Dermis blood vessel endothelial cell (primary cell): ENCODE results near the gene FAM13A. TPM values are rescaled to one million over a fixed set of nuclear protein-coding genes. Genes with fewer than 3 reads are reported as not detected.

Source experiments
- DNase-seq: peaks from one replicate; pipeline ENCODE4 v3.0.0; 2010
- total RNA-seq: library from RNA; depleted of rRNA; stranded (reverse); fragments of >200 nt; gene quantifications from 2 replicates; pipeline ENCODE4 v1.2.3, GENCODE V29; 2014

Gene FAM13A
- total RNA-seq, 1 donor from 2014 or later, result 1.7 TPM

GRCh38 chr4:88705805-88706492 lies 351.0 kb downstream of the FAM13A start:
- no peak for DNase-seq

- DNase-seq, result no peak
These were observed 351.8 kb downstream of the FAM13A start for GRCh38 chr4:88705223-88705622.

- DNase-seq, result no peak
These were observed 354.2 kb downstream of the FAM13A start for GRCh38 chr4:88702782-88703181.

- DNase-seq, result no peak
These were observed 358.5 kb downstream of the FAM13A start for GRCh38 chr4:88698519-88698918.

- DNase-seq, result peak; percentile 74
These were observed 359.2 kb downstream of the FAM13A start, which contains the start of gene NAP1L5 for GRCh38 chr4:88697588-88698329. Gene NAP1L5 (minus strand): TSS chr4:88697829. CDS start chr4:88697754, 75 bp downstream.

GRCh38 chr4:88697141-88697540 lies 359.8 kb downstream of the FAM13A start:
- peak; percentile 17 for DNase-seq

- DNase-seq, result no peak
These were observed 360.4 kb downstream of the FAM13A start for GRCh38 chr4:88696630-88697029.

- peak; percentile 54 for DNase-seq
These were observed 363.2 kb downstream of the FAM13A start for GRCh38 chr4:88693792-88694191.

- DNase-seq, result peak; percentile 53
These were observed 366.6 kb downstream of the FAM13A start for GRCh38 chr4:88690355-88690754.

GRCh38 chr4:88681209-88681608 lies 375.8 kb downstream of the FAM13A start:
- DNase-seq, result no peak

Other genes with a start within 250 kb of the FAM13A start
- gene TIGD2, start 54.3 kb upstream of the FAM13A start, total RNA-seq, result 3.7 and 5.7 TPM in 2 replicates